HL-60 (cell line): ENCODE measurements around the gene SUCO.
A peak's percentile ranks its signal among the peaks of the same experiment; 100 is the strongest.

Experiments used
- DNase-seq, 2 experiments: peaks; one replicate each; pipeline ENCODE4 v3.0.0-alpha.2; 2010 to 2020; ENCODE audit warnings: low read depth in 1 of 2, low spot score in 1 of 2
- H3K27ac ChIP-seq: fragments of 250-450 bp; sonication (Bioruptor Pico); replicated peaks from 2 replicates; pipeline ENCODE4 v1.5.1; 2020; ENCODE audit warnings: mild to moderate bottlenecking, moderate library complexity
- H3K27me3 ChIP-seq: fragments of 250-450 bp; sonication (Bioruptor Pico); 2 replicates; pipeline ENCODE4 v1.5.1; 2021; ENCODE audit warnings: mild to moderate bottlenecking, moderate library complexity; ENCODE audit not compliant: insufficient read depth, poor library complexity, severe bottlenecking
- H3K4me3 ChIP-seq: replicated peaks from 2 replicates; pipeline ENCODE4 v1.5.1; 2011; ENCODE audit warnings: mild to moderate bottlenecking, control low read depth, low read length; ENCODE audit not compliant: insufficient read depth
- CTCF ChIP-seq: IDR thresholded peaks from one replicate; pipeline ENCODE4 v1.5.1; 2011; ENCODE audit warnings: low read length, control low read depth, inconsistent platforms; ENCODE audit not compliant: insufficient read depth
- GABPA ChIP-seq: IDR thresholded peaks from 2 replicates; pipeline ENCODE4 v1.6.1; 2012; ENCODE audit warnings: low read depth
- POLR2AphosphoS5 ChIP-seq: IDR thresholded peaks from 2 replicates; pipeline ENCODE4 v1.6.1; 2012; ENCODE audit warnings: low read depth
- SPI1 ChIP-seq: IDR thresholded peaks from 2 replicates; pipeline ENCODE4 v1.6.1; 2012; ENCODE audit warnings: low read depth, mild to moderate bottlenecking, borderline replicate concordance
- TF ChIP-seq, protein P1 (sequence below): IDR thresholded peaks from 2 replicates; pipeline ENCODE4 v1.6.1; 2012; ENCODE audit warnings: low read depth; ENCODE audit not compliant: insufficient replicate concordance

The SUCO gene

GRCh38 chr1:172485626-172486025 lies 47.3 kb upstream of the SUCO start:
- H3K27ac ChIP-seq, result no peak overlapping the region
- no peaks in the 10 kb centered on the region for H3K27me3 ChIP-seq
- H3K4me3 ChIP-seq, result no peak overlapping the region
- no peak for DNase-seq
- TF ChIP-seq POLR2AphosphoS5, result no peak
- no peak for TF ChIP-seq GABPA
- TF ChIP-seq, protein P1, sequence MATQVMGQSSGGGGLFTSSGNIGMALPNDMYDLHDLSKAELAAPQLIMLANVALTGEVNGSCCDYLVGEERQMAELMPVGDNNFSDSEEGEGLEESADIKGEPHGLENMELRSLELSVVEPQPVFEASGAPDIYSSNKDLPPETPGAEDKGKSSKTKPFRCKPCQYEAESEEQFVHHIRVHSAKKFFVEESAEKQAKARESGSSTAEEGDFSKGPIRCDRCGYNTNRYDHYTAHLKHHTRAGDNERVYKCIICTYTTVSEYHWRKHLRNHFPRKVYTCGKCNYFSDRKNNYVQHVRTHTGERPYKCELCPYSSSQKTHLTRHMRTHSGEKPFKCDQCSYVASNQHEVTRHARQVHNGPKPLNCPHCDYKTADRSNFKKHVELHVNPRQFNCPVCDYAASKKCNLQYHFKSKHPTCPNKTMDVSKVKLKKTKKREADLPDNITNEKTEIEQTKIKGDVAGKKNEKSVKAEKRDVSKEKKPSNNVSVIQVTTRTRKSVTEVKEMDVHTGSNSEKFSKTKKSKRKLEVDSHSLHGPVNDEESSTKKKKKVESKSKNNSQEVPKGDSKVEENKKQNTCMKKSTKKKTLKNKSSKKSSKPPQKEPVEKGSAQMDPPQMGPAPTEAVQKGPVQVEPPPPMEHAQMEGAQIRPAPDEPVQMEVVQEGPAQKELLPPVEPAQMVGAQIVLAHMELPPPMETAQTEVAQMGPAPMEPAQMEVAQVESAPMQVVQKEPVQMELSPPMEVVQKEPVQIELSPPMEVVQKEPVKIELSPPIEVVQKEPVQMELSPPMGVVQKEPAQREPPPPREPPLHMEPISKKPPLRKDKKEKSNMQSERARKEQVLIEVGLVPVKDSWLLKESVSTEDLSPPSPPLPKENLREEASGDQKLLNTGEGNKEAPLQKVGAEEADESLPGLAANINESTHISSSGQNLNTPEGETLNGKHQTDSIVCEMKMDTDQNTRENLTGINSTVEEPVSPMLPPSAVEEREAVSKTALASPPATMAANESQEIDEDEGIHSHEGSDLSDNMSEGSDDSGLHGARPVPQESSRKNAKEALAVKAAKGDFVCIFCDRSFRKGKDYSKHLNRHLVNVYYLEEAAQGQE, result no peak
- no peak for TF ChIP-seq SPI1
- no peak for TF ChIP-seq CTCF

- Histone ChIP-seq H3K4me3 (no peak overlapping the region), H3K27ac (no peak overlapping the region), H3K27me3 (no peaks in the 10 kb centered on the region)
- TF ChIP-seq SPI1, result peak; percentile 46; the same call in 1 of the 2 replicates
- TF ChIP-seq POLR2AphosphoS5, result no peak
- no peak for DNase-seq
Measured at GRCh38 chr1:172486805-172487454, 46.0 kb upstream of the SUCO start.

GRCh38 chr1:172487550-172487949 lies 45.4 kb upstream of the SUCO start:
- Histone ChIP-seq H3K27me3 (no peaks in the 10 kb centered on the region), H3K27ac (no peak overlapping the region), H3K4me3 (no peak overlapping the region)
- no peak for DNase-seq
- TF ChIP-seq, protein P1, result no peak

GRCh38 chr1:172488393-172488792 lies 44.6 kb upstream of the SUCO start:
- Histone ChIP-seq H3K27me3 (no peaks in the 10 kb centered on the region), H3K27ac (no peak overlapping the region), H3K4me3 (no peak overlapping the region)
- no peak for DNase-seq
- no peak for TF ChIP-seq CTCF
- TF ChIP-seq, protein P1, result no peak
- no peak for TF ChIP-seq GABPA
- no peak for TF ChIP-seq POLR2AphosphoS5
- TF ChIP-seq SPI1, result no peak
